Keratinocyte (primary cell): ENCODE data around the gene ARHGDIG. TPM values are rescaled to one million over a fixed set of nuclear protein-coding genes. Genes with fewer than 3 reads are reported as not detected.

Experiments used
- DNase-seq: peaks from one replicate; pipeline ENCODE4 v3.0.0-alpha.2; 2011; ENCODE audit warnings: low read depth, missing footprints, low spot score
- FAIRE-seq: peaks from 2 replicates; lab custom pipeline; 2011; peaks lifted over from hg19 to GRCh38; lab: Jason Lieb, UNC
- H2AFZ ChIP-seq: 2 replicates; pipeline ENCODE4 v1.6.0; 2012; ENCODE audit warnings: low read length, control low read depth, inconsistent platforms; ENCODE audit not compliant: control insufficient read depth
- H3K27ac ChIP-seq: 2 replicates; pipeline ENCODE4 v1.5.1; 2011; ENCODE audit warnings: low read length; ENCODE audit not compliant: control insufficient read depth, insufficient read depth
- H3K27me3 ChIP-seq: 3 replicates; pipeline ENCODE4 v1.6.0; 2011; ENCODE audit warnings: low read length; ENCODE audit not compliant: control insufficient read depth, insufficient read depth; ENCODE audit errors: extremely low read depth
- H3K36me3 ChIP-seq, 2 experiments: 2 replicates in 1 of 2; 3 replicates in 1 of 2; pipeline ENCODE4 v1.5.1; 2011; ENCODE audit warnings: low read length in 2 of 2, mild to moderate bottlenecking in 1 of 2; ENCODE audit not compliant: control insufficient read depth in 2 of 2, insufficient read depth in 2 of 2; ENCODE audit errors: extremely low read depth in 1 of 2
- H3K4me1 ChIP-seq: 3 replicates; pipeline ENCODE4 v1.5.1; 2011; ENCODE audit warnings: low read length; ENCODE audit not compliant: control insufficient read depth, insufficient read depth; ENCODE audit errors: extremely low read depth
- H3K4me2 ChIP-seq: 3 replicates; pipeline ENCODE4 v1.6.0; 2011; ENCODE audit warnings: low read depth, low read length; ENCODE audit not compliant: control insufficient read depth, insufficient read depth; ENCODE audit errors: extremely low read depth
- H3K4me3 ChIP-seq, 3 experiments: fragments of 200-600 bp in 1 of 3; sonication (generic) in 1 of 3; 2 replicates in 2 of 3; 3 replicates in 1 of 3; pipeline ENCODE4 v1.5.1; 2011 to 2016; ENCODE audit warnings: low read length in 3 of 3, mild to moderate bottlenecking in 3 of 3, control low read depth in 2 of 3, inconsistent platforms in 1 of 3, low read depth in 1 of 3, mixed read lengths in 1 of 3, mixed run types in 1 of 3, moderate library complexity in 1 of 3; ENCODE audit not compliant: control insufficient read depth in 2 of 3, insufficient read depth in 2 of 3; ENCODE audit errors: extremely low read depth in 1 of 3
- H3K79me2 ChIP-seq: 2 replicates; pipeline ENCODE4 v1.6.0; 2012; ENCODE audit warnings: low read length; ENCODE audit not compliant: control insufficient read depth, insufficient read depth
- H3K9ac ChIP-seq: 3 replicates; pipeline ENCODE4 v1.6.0; 2011; ENCODE audit warnings: low read length; ENCODE audit not compliant: control insufficient read depth, insufficient read depth; ENCODE audit errors: extremely low read depth
- H3K9me1 ChIP-seq: 3 replicates; pipeline ENCODE4 v1.6.0; 2011; ENCODE audit warnings: low read length; ENCODE audit not compliant: control insufficient read depth, insufficient read depth; ENCODE audit errors: extremely low read depth
- H3K9me3 ChIP-seq: 2 replicates; pipeline ENCODE4 v1.5.1; 2012; ENCODE audit warnings: low read depth, low read length; ENCODE audit not compliant: control insufficient read depth
- H4K20me1 ChIP-seq: 3 replicates; pipeline ENCODE4 v1.6.0; 2011; ENCODE audit warnings: low read length; ENCODE audit not compliant: control insufficient read depth, insufficient read depth; ENCODE audit errors: extremely low read depth
- EZH2 ChIP-seq: IDR thresholded peaks from one replicate; pipeline ENCODE4 v1.6.1; 2012; ENCODE audit warnings: inconsistent platforms, mild to moderate bottlenecking, low read length, moderate library complexity
- dilution Hi-C: fragments of 300-500 bp; cut with MboI; formaldehyde crosslinking; loops from one replicate; pipeline ENCODE4 v1.7.0; 2020; ENCODE audit warnings: low sequenced_read_pairs; ENCODE audit not compliant: extremely low pct_ligation_motif_present
- polyA plus RNA-seq, 5 experiments: library from polyadenylated mRNA; depleted of rRNA in 3 of 5; stranded (reverse) in 3 of 5; stranded (forward) in 1 of 5; unstranded in 1 of 5; fragments of >200 nt; gene quantifications; 1 replicate in 1 of 5; 2 replicates in 3 of 5; 3 replicates in 1 of 5; pipeline versions ENCODE4 v1.2.1 to v1.2.3, GENCODE V29; 2011 to 2012; ENCODE audit warnings: missing spikeins in 2 of 5, low read depth in 1 of 5, low replicate concordance in 1 of 5
- TF ChIP-seq, protein P1 (sequence below), 3 experiments: IDR thresholded peaks in 1 of 3; conservative IDR thresholded peaks in 1 of 3; optimal IDR thresholded peaks in 1 of 3; 2 replicates in 2 of 3; 3 replicates in 1 of 3; pipeline versions ENCODE3 to v1.5.1; 2011; ENCODE audit warnings: low read length in 3 of 3, mild to moderate bottlenecking in 3 of 3, moderate library complexity in 2 of 3, control low read depth in 1 of 3, inconsistent platforms in 1 of 3; ENCODE audit not compliant: insufficient read depth in 2 of 3; ENCODE audit errors: extremely low read depth in 1 of 3

ARHGDIG gene
- polyA plus RNA-seq, 1 donor (not counting 4 experiments of a cell fraction or from before 2014, with no cell fraction given), result 0.17 TPM

DNA sequence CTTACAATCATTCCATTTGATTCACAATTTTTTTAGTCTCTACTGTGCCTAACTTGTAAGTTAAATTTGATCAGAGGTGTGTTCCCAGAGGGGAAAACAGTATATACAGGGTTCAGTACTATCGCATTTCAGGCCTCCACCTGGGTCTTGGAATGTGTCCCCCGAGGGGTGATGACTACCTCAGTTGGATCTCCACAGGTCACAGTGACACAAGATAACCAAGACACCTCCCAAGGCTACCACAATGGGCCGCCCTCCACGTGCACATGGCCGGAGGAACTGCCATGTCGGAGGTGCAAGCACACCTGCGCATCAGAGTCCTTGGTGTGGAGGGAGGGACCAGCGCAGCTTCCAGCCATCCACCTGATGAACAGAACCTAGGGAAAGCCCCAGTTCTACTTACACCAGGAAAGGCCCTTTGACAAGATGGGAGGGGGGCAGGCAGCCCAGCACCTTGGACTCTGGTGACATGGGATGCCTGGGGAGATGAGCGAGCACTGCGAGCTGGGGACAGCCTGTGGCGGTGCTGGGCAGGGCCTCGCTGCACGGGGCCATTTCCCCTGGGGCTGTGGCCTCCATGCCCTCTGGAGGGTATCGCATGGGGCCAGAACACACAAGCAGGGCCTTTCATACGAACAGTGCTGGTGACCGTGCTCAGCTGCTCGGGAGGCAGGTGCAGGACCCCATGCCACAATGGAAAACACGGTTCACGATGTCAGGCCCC lies 36.5 kb downstream of the ARHGDIG start:
- no peak for TF ChIP-seq EZH2
- TF ChIP-seq, protein P1, sequence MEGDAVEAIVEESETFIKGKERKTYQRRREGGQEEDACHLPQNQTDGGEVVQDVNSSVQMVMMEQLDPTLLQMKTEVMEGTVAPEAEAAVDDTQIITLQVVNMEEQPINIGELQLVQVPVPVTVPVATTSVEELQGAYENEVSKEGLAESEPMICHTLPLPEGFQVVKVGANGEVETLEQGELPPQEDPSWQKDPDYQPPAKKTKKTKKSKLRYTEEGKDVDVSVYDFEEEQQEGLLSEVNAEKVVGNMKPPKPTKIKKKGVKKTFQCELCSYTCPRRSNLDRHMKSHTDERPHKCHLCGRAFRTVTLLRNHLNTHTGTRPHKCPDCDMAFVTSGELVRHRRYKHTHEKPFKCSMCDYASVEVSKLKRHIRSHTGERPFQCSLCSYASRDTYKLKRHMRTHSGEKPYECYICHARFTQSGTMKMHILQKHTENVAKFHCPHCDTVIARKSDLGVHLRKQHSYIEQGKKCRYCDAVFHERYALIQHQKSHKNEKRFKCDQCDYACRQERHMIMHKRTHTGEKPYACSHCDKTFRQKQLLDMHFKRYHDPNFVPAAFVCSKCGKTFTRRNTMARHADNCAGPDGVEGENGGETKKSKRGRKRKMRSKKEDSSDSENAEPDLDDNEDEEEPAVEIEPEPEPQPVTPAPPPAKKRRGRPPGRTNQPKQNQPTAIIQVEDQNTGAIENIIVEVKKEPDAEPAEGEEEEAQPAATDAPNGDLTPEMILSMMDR (optimal IDR thresholded peaks at IDR 0.05 in 1 of 3, IDR thresholded peaks at IDR 0.05 in 1 of 3, conservative IDR thresholded peaks at IDR 0.05 in 1 of 3; ENCODE audit: extremely low read depth in 1 of 3, insufficient read depth in 2 of 3, low read length in 3 of 3), result no peak
- Histone ChIP-seq H3K4me1 (no peaks in the 10 kb centered on the region), H3K27me3 (no peaks in the 10 kb centered on the region), H3K9ac (no peak overlapping the region), H3K9me1 (no peaks in the 10 kb centered on the region), H4K20me1 (peaks cover 19% of the 10 kb centered on the region), H3K27ac (no peak overlapping the region), H3K36me3 (peaks cover 22 to 29% of the 10 kb centered on the region in 2 experiments), H3K4me3 (no peak overlapping the region), H3K79me2 (peaks cover 78% of the 10 kb centered on the region), H2AFZ (no peak overlapping the region), H3K9me3 (no peaks in the 10 kb centered on the region), H3K4me2 (no peak overlapping the region)
- no peak for FAIRE-seq
- dilution Hi-C loops, result no loop called here
- no peak for DNase-seq

DNA sequence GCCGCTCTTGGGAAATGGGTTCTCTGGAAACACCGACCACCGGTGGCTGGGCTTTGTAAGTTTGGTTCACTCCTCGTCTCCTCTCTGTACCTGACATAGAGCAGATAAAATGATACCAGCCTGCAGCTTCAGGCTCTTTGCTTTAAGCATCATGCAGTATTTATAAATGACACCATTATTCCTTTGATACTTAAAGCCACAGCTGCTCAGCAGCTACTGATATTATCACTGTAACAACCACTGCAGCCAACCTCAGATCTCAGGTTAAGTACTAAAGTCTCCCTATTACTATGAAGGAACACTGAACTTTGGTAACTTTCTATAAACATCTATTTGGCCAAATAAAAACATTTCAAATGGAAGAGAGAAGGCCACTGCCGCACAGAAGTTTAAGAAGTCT lies 37.2 kb downstream of the ARHGDIG start:
- Histone ChIP-seq H3K9me1 (no peaks in the 10 kb centered on the region), H3K4me3 (no peak overlapping the region), H4K20me1 (peaks cover 24% of the 10 kb centered on the region), H3K9me3 (no peaks in the 10 kb centered on the region), H3K4me2 (no peak overlapping the region), H3K27ac (no peak overlapping the region), H3K4me1 (no peaks in the 10 kb centered on the region), H3K36me3 (peaks cover 24% of the 10 kb centered on the region in 2 experiments), H2AFZ (no peak overlapping the region), H3K27me3 (no peaks in the 10 kb centered on the region), H3K79me2 (peaks cover 81% of the 10 kb centered on the region), H3K9ac (no peak overlapping the region)
- FAIRE-seq (no peak), DNase-seq (no peak)
- dilution Hi-C loops, result no loop called here
- TF ChIP-seq EZH2, result no peak
- TF ChIP-seq, protein P1 (optimal IDR thresholded peaks at IDR 0.05 in 1 of 3, IDR thresholded peaks at IDR 0.05 in 1 of 3, conservative IDR thresholded peaks at IDR 0.05 in 1 of 3; ENCODE audit: extremely low read depth in 1 of 3, insufficient read depth in 2 of 3, low read length in 3 of 3), result no peak
